GM12878 (cell line): Measurements from ENCODE around the gene CASR. TPM values are rescaled to one million over a fixed set of nuclear protein-coding genes. Genes with fewer than 3 reads are reported as not detected.

Experiments used
- ATAC-seq: fragments of 200-7000 bp; cut with Tn5 transposase; 3 replicates; pipeline ENCODE4 v1.9.1; 2020; ENCODE audit warnings: mild to moderate bottlenecking, moderate library complexity
- BruUV-seq: library from RNA; stranded (reverse); fragments of 400-500 nt; replicated peaks from 2 replicates; lab custom pipeline; 2021; lab: Mats Ljungman, UMichigan
- CTCF ChIA-PET: fragments of 300-600 bp; sonication (Branson Sonifier 250); formaldehyde crosslinking; extraction: SDS; loops from one replicate; lab custom pipeline; 2021; ENCODE audit warnings: inconsistent platforms; lab: Yijun Ruan, JAX
- POLR2A ChIA-PET: fragments of 350-600 bp; formaldehyde crosslinking; extraction: SDS; loops from one replicate; lab custom pipeline; 2021; ENCODE audit warnings: inconsistent platforms; lab: Charles Lee
- RAD21 ChIA-PET: fragments of 300-600 bp; sonication (Branson Sonifier 250); formaldehyde crosslinking; loops from one replicate; lab custom pipeline; 2023; ENCODE audit warnings: antibody characterized with exemption; ENCODE audit not compliant: unreplicated experiment; lab: Charles Lee
- SMC1A ChIA-PET: fragments of 300-600 bp; sonication (Branson Sonifier 250); formaldehyde crosslinking; loops from one replicate; lab custom pipeline; 2023; ENCODE audit not compliant: unreplicated experiment, uncharacterized antibody; lab: Charles Lee
- DNase-seq: peaks from one replicate; pipeline ENCODE4 v3.0.0-alpha.2; 2011; ENCODE audit warnings: low read depth, low spot score
- FAIRE-seq: peaks from 3 replicates; lab custom pipeline; 2011; peaks lifted over from hg19 to GRCh38; lab: Jason Lieb, UNC
- H2AFZ ChIP-seq: 2 replicates; pipeline ENCODE4 v1.6.0; 2011; ENCODE audit warnings: low read depth, low read length, control low read depth; ENCODE audit not compliant: control insufficient read depth
- H3K27ac ChIP-seq: 2 replicates; pipeline ENCODE4 v1.5.1; 2011; ENCODE audit warnings: control low read depth; ENCODE audit not compliant: control insufficient read depth, insufficient read depth
- H3K27me3 ChIP-seq, 2 experiments: replicated peaks in 1 of 2; 2 replicates each; pipeline versions ENCODE4 v1.6.0 to v1.6.1; 2011; ENCODE audit warnings: low read length in 1 of 2; ENCODE audit not compliant: control insufficient read depth in 2 of 2, insufficient read depth in 2 of 2
- H3K36me3 ChIP-seq, 2 experiments: 2 replicates each; pipeline ENCODE4 v1.5.1; 2011; ENCODE audit warnings: low read length in 1 of 2; ENCODE audit not compliant: control insufficient read depth in 2 of 2, insufficient read depth in 2 of 2
- H3K4me1 ChIP-seq: 2 replicates; pipeline ENCODE4 v1.6.1; 2011; ENCODE audit warnings: mild to moderate bottlenecking, low read length, moderate library complexity, mixed read lengths; ENCODE audit not compliant: control insufficient read depth, insufficient read depth
- H3K4me2 ChIP-seq: 2 replicates; pipeline ENCODE4 v1.6.0; 2011; ENCODE audit warnings: control low read depth; ENCODE audit not compliant: control insufficient read depth, insufficient read depth
- H3K4me3 ChIP-seq: fragments of 200-600 bp; sonication (generic); 2 replicates; pipeline ENCODE4 v1.5.1; 2016
- H3K79me2 ChIP-seq: 2 replicates; pipeline ENCODE4 v1.6.0; 2011; ENCODE audit warnings: low read length; ENCODE audit not compliant: control insufficient read depth, insufficient read depth
- H3K9ac ChIP-seq: 2 replicates; pipeline ENCODE4 v1.8.0; 2011; ENCODE audit warnings: low read length, control low read depth, mixed read lengths; ENCODE audit not compliant: control insufficient read depth, insufficient read depth
- H3K9me3 ChIP-seq: replicated peaks from 3 replicates; pipeline ENCODE4 v1.5.1; 2011; ENCODE audit warnings: mild to moderate bottlenecking, low read length; ENCODE audit not compliant: control insufficient read depth, insufficient read depth
- H4K20me1 ChIP-seq: 2 replicates; pipeline ENCODE4 v1.6.0; 2011; ENCODE audit not compliant: control insufficient read depth, insufficient read depth
- BACH1 ChIP-seq: fragments of 450-650 bp; IDR thresholded peaks from 2 replicates; pipeline ENCODE4 v1.6.1; 2017; ENCODE audit warnings: mild to moderate bottlenecking, borderline replicate concordance
- CBFB ChIP-seq: IDR thresholded peaks from 2 replicates; pipeline ENCODE4 v1.6.1; 2016; ENCODE audit warnings: antibody characterized with exemption, low read depth
- CHD1 ChIP-seq: IDR thresholded peaks from 2 replicates; pipeline ENCODE4 v1.6.1; 2012; ENCODE audit warnings: low read depth, low read length, improper control_type of control experiment
- MEF2A ChIP-seq: IDR thresholded peaks from 2 replicates; pipeline ENCODE4 v1.6.1; 2011; ENCODE audit warnings: low read depth, mild to moderate bottlenecking, low read length, moderate library complexity; ENCODE audit not compliant: insufficient read depth
- MEF2B ChIP-seq: fragments of 450-650 bp; IDR thresholded peaks from 2 replicates; pipeline ENCODE4 v1.6.1; 2018; ENCODE audit warnings: mild to moderate bottlenecking, moderate library complexity; ENCODE audit not compliant: partially characterized antibody, poor library complexity, severe bottlenecking
- RAD51 ChIP-seq: fragments of 450-650 bp; IDR thresholded peaks from 2 replicates; pipeline ENCODE4 v1.6.1; 2016; ENCODE audit warnings: moderate library complexity, mild to moderate bottlenecking, inconsistent platforms
- SIN3A ChIP-seq: IDR thresholded peaks from 2 replicates; pipeline ENCODE4 v1.6.1; 2012; ENCODE audit warnings: low read depth, low read length, improper control_type of control experiment
- SMC3 ChIP-seq: IDR thresholded peaks from 2 replicates; pipeline ENCODE4 v1.6.1; 2011; ENCODE audit warnings: low read length, improper control_type of control experiment, borderline replicate concordance
- SUZ12 ChIP-seq: fragments of 200-600 bp; sonication (generic); IDR thresholded peaks from one replicate; pipeline ENCODE4 v1.6.1; 2018; ENCODE audit warnings: antibody characterized with exemption, mild to moderate bottlenecking; ENCODE audit not compliant: unreplicated experiment
- TCF7 ChIP-seq: IDR thresholded peaks from 2 replicates; pipeline ENCODE4 v1.6.1; 2014; ENCODE audit warnings: antibody characterized with exemption, borderline replicate concordance
- WGBS: methylation state at CpG from one replicate; pipeline ENCODE4 v1.1.6; 2016; ENCODE audit warnings: low lambda C conversion rate; ENCODE audit not compliant: insufficient replicate concordance, insufficient coverage; ENCODE audit errors: missing lambda C conversion rate; 5-methylcytosine and 5-hydroxymethylcytosine counted together
- in situ Hi-C: fragments of 300-500 bp; cut with MboI; formaldehyde crosslinking; loops from 9 replicates; pipeline ENCODE4 v1.14.3; 2018; ENCODE audit warnings: mixed read lengths
- intact Hi-C: fragments of 100-400 bp; cut with micrococcal nuclease; formaldehyde crosslinking; loops from one replicate; pipeline ENCODE4 v1.14.2; 2022; ENCODE audit not compliant: unreplicated experiment
- polyA plus RNA-seq, 11 experiments: library from polyadenylated mRNA; depleted of rRNA in 4 of 11; unstranded in 6 of 11; stranded (reverse) in 5 of 11; fragments of >200 nt; fragmentation: Nextera tagmentation in 4 of 11; fragmentation: Illumina TruSeq in 1 of 11; extraction: Ambion mirVana in 4 of 11; extraction: Trizol in 1 of 11; gene quantifications; 1 replicate in 1 of 11; 2 replicates in 10 of 11; pipeline versions ENCODE4 v1.2.1 to v1.2.3, GENCODE V29; 2011 to 2016; ENCODE audit warnings: inconsistent platforms in 2 of 11, missing spikeins in 2 of 11, low read depth in 1 of 11
- total RNA-seq, 4 experiments: library from RNA; depleted of rRNA in 3 of 4; stranded (reverse); fragments of >200 nt in 3 of 4; fragmentation: Illumina TruSeq in 1 of 4; extraction: Trizol in 1 of 4; gene quantifications; 2 replicates each; pipeline versions ENCODE4 v1.2.1 to v1.2.3, GENCODE V29; 2013 to 2021
- TF ChIP-seq, protein P1 (sequence below): fragments of 450-650 bp; IDR thresholded peaks from 2 replicates; pipeline ENCODE4 v1.6.1; 2017; ENCODE audit warnings: mild to moderate bottlenecking, low read depth, inconsistent platforms; ENCODE audit not compliant: poor library complexity, severe bottlenecking

CASR gene
- total and polyA plus RNA-seq, 10 of the 15 experiments (the other 5 are each of a cell fraction or from before 2014, with no cell fraction given): 0.04 to 0.37 (median 0.11) TPM

DNA sequence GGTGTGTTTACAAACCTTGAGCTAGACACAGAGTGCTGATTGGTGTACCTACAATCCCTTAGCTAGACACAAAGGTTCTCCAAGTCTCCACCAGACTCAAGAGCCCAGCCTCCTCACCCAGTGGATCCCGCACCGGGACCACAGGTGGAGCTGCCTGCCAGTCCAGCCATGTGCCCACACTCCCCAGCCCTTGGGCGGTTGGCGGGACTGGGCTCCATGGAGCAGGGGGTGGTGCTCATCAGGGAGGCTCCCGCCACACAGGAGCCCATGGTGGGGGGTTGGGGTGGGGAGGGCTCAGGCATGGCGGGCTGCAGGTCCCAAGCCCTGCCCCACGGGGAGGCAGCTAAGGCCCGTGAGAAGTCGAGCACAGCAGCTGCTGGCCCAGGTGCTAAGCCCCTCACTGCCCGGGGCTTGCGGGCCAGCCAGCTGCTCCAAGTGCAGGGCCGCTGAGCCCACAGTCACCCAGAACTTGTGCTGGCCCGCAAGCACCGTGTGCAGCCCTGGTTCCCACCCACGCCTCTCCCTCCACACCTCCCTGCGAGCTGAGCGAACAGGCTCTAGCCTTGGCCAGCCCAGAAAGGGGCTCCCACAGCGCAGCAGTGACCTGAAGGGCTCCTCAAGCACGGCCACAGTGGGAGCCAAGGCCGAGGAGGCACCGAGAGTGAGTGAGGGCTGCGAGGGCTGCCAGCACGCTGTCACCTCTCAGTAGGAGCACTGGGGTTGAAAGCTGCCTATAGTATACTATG lies 43.7 kb downstream of the CASR start:
- DNase-seq: no peak
- no peak for ATAC-seq
- POLR2A ChIA-PET: no interaction called here
- H3K27ac ChIP-seq: no peak overlapping the region
- TF ChIP-seq TCF7 (no peak), SIN3A (no peak), SUZ12 (no peak), BACH1 (no peak), MEF2A (no peak), SMC3 (no peak), CBFB (no peak), RAD51 (no peak), CHD1 (no peak), MEF2B (no peak)
- TF ChIP-seq, protein P1, sequence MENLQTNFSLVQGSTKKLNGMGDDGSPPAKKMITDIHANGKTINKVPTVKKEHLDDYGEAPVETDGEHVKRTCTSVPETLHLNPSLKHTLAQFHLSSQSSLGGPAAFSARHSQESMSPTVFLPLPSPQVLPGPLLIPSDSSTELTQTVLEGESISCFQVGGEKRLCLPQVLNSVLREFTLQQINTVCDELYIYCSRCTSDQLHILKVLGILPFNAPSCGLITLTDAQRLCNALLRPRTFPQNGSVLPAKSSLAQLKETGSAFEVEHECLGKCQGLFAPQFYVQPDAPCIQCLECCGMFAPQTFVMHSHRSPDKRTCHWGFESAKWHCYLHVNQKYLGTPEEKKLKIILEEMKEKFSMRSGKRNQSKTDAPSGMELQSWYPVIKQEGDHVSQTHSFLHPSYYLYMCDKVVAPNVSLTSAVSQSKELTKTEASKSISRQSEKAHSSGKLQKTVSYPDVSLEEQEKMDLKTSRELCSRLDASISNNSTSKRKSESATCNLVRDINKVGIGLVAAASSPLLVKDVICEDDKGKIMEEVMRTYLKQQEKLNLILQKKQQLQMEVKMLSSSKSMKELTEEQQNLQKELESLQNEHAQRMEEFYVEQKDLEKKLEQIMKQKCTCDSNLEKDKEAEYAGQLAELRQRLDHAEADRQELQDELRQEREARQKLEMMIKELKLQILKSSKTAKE: no peak
- H3K4me2 ChIP-seq: no peak overlapping the region
- no peak for FAIRE-seq
- no peaks in the 10 kb centered on the region for H4K20me1 ChIP-seq
- H3K4me1 ChIP-seq: peaks cover under 1% of the 10 kb centered on the region
- BruUV-seq: no TSS peak
- no peaks in the 10 kb centered on the region; the same call in 2 of the 3 replicates for H3K9me3 ChIP-seq
- RAD21 ChIA-PET: no interaction called here
- H3K4me3 ChIP-seq: no peak overlapping the region
- H3K36me3 ChIP-seq: no peaks in the 10 kb centered on the region
- intact Hi-C loops (no loop called here), in situ Hi-C loops (no loop called here)
- SMC1A ChIA-PET: interaction anchor here (0.6 to 0.7 kb wide), 2 partner anchors 13 to 49 kb away, joined by 3 read pairs; no protein-coding TSS in a partner anchor
- H3K9ac ChIP-seq: no peak overlapping the region
- H3K79me2 ChIP-seq: no peaks in the 10 kb centered on the region
- H3K27me3 ChIP-seq: no peaks in the 10 kb centered on the region
- CTCF ChIA-PET: no interaction called here
- 88% methylated on average over 19 of the region's 23 CpGs for WGBS
- no peak overlapping the region for H2AFZ ChIP-seq
